ENCODE results near the gene FADS2.
A peak's percentile ranks its signal among the peaks of the same experiment; 100 is the strongest.

Gene FADS2

GRCh38 chr11:61795876-61796526, 32.1 kb upstream of the FADS2 start:
- no peak for DNase-seq (ENCODE audit: low read depth in 2 of 2)

GRCh38 chr11:61797263-61797944, 30.7 kb upstream of the FADS2 start:
- DNase-seq (ENCODE audit: low read depth in 2 of 2) = peak; percentile 60

- no peak for DNase-seq (ENCODE audit: low read depth in 2 of 2)
Observed at GRCh38 chr11:61799665-61800284, 28.3 kb upstream of the FADS2 start.

GRCh38 chr11:61800331-61801281, 27.5 kb upstream of the FADS2 start:
- no peak for DNase-seq (ENCODE audit: low read depth in 2 of 2)

- no peak for DNase-seq (ENCODE audit: low read depth in 2 of 2)
Observed at GRCh38 chr11:61802605-61803004, 25.5 kb upstream of the FADS2 start.

GRCh38 chr11:61803889-61804647, 24.0 kb upstream of the FADS2 start:
- no peak for DNase-seq (ENCODE audit: low read depth in 2 of 2)

GRCh38 chr11:61805146-61805545, 23.0 kb upstream of the FADS2 start:
- DNase-seq (ENCODE audit: low read depth in 2 of 2) = no peak

- no peak for DNase-seq (ENCODE audit: low read depth in 2 of 2)
Observed at GRCh38 chr11:61806785-61807184, 21.3 kb upstream of the FADS2 start.

- DNase-seq (ENCODE audit: low read depth in 2 of 2) = no peak
Observed at GRCh38 chr11:61810671-61811175, 17.4 kb upstream of the FADS2 start.

- no peak for DNase-seq (ENCODE audit: low read depth in 2 of 2)
Observed at GRCh38 chr11:61811831-61812230, 16.3 kb upstream of the FADS2 start.

GRCh38 chr11:61812736-61813411, 15.2 kb upstream of the FADS2 start:
- DNase-seq (ENCODE audit: low read depth in 2 of 2) = no peak

GRCh38 chr11:61814247-61814957, 13.7 kb upstream of the FADS2 start:
- DNase-seq (ENCODE audit: low read depth in 2 of 2) = no peak

- peak; percentile 71 to 72 for DNase-seq (ENCODE audit: low read depth in 2 of 2)
Observed at GRCh38 chr11:61814958-61815789, 12.9 kb upstream of the FADS2 start.

- DNase-seq (ENCODE audit: low read depth in 2 of 2) = no peak
Observed at GRCh38 chr11:61815790-61816735, 12.0 kb upstream of the FADS2 start.

GRCh38 chr11:61816736-61817455, 11.2 kb upstream of the FADS2 start, which contains the start of gene FADS1:
Gene FADS1, minus strand, starts transcription at chr11:61817003. Its CDS starts 74 bp downstream, at chr11:61816929.
- DNase-seq (ENCODE audit: low read depth in 2 of 2) = peak; percentile 86

- DNase-seq (ENCODE audit: low read depth in 2 of 2) = no peak
Observed at GRCh38 chr11:61817471-61818202, 10.5 kb upstream of the FADS2 start.
